HG03175 (cell line): ENCODE data around the gene COL23A1.

Experiments
- ATAC-seq: cut with Tn5 transposase; IDR thresholded peaks from one replicate; pipeline ENCODE4 v1.9.1; 2021; ENCODE audit warnings: mild to moderate bottlenecking, moderate library complexity; ENCODE audit not compliant: unreplicated experiment

The COL23A1 gene

DNA sequence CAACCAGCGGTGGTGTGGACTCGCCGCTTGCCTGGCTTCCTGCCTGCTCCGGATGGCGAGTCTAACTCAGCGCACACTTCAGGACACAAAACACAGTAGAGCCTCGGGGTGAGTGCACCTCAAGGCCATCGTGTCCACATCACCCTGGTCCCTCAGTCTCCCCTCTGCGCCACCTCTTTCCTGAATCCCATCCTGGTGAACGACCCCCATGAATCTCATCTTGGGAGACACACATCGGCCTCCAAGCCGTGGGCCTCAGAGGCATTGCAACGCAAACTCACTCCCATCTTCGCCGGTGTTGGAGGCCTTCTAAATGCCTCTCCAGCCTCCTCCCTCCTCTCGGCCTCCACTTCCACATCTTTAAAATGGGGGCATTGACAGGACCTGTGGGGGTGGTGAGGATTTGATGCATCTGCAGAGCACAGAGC lies 124.3 kb downstream of the COL23A1 start:
- no peak for ATAC-seq

DNA sequence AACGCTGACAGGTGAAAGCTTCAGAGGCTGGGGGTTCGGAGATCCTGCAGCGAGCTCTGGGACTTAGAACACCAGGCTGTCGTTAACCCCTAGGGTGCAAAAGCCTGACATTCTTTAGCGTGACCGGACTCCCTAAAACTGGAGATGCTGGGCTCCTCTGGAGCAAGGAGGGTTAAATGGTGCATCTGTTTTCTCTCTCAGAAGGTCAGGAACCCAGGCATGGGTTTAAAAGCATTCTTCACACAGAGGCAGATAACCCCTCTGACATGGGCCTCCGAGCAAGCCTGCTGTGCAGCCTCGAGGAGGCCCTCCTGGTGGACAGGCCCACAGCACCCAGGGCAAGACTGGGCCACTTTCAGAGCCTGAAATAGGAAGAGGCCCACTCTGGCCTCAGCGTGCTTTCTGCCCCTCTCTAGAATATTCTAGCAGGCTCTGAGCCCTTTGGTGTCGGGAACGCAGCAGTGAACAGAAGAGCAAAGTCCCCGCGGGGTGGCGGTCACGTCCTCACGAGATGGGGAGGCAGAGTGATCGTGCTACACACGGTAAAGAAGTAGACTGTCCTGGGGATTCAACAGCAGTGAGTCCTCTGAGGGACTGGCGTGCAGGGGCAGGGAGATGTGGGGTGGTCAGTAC lies 124.8 kb downstream of the COL23A1 start:
- ATAC-seq, result no peak

DNA sequence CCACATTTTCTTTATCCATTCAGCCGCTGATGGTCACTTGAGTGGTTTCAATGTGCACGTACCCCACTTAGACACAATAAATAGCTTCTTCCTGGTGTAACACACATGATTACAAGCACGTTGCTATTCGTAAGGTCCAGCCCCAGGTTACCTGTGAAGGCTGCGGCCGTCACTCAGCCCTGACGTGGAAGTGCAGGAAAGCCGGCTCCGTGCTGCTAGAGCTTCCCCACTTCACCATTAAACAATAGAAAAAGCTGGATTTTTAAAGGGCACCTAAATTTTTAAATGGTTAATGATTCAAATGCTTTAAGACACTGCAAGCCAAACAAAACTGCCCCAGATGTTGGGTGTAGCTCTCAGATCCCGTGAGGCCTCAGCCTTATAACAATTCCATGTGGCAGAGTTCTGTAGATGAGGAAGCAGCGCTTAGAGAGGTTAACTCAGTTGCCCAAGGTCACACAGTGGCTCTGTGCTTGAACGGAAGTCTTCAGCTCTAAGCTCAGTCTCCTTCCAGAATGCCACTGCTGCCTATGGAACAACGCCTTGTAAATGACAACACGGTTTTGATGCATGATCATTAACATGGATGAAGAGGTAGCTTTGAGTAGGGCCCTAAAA lies 125.7 kb downstream of the COL23A1 start:
- no peak for ATAC-seq

DNA sequence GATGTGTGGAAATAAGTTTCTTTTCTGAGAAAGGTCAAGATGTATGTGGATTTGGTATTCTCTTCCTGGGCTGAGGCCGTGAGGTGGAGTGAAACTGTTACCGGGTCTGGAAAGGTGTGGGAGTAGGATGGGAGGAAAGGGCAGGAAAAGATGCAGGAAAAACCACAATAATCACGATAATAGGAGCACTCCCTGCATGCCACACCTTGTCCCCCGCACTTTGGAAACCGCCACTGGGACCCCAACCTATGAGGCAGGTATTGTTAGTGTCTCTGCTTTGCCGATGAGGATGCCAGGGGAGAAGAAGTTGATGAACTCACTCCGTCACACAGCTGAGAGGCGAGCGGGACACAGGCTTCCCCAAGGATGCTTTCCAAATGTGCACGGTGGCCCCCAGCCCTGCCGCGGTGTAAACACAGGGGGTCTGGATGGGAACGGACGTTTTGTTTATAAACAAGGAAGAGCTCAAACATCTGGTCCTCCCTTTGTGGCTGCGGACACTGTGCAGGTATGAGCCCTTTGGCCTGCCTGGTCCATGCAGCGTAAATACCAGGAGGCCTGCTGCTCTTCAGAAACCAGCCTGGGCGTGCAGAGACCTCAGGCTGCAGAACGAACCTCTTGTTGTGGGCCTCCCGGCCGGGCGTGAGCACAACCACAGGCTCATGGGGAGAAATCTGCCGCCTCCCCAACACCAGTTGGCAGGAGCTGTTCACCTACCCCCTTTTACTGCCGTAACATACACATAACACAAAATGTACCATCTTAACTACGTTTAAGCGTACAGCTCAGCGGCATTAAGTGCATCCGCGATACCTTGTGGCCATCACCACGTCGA lies 126.7 kb downstream of the COL23A1 start:
- ATAC-seq, result no peak

DNA sequence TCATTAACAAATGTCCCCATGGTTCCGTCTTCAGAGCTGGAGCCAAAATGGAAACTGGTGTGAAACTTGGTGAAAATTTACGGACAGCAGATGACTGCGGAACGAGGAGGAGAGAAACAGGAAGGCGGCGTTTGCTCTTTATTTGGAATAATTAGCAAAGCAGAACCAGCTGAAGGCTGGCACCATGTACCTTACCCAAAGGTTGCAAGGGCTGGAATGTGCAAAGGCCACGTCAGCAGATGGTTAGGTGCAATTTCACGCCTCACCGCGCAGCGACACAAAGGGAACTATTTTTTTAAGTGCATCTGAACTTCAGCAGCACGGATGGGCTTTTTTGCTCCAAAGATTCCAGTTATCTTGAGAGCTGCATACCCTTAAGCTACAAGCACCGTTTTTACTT lies 127.4 kb downstream of the COL23A1 start:
- ATAC-seq, result no peak

DNA sequence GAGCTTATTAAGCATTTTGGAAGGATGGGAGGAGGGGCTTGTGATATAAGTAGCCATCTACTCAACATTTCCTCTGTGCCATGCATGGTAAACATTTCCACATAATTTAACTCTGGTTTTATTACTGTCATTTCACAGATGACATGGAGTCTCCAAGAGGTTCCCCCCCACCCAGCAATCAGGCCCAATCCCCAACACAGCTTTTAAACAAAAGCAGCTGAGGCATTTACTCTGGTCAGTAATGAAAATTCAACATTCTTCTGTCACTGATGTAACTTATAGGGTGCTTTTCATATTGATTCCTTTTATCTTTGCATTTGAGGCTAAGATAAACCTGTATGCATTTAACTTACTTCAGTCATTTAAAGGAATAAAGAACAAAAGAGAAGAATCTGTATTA lies 128.1 kb downstream of the COL23A1 start:
- ATAC-seq, result no peak

DNA sequence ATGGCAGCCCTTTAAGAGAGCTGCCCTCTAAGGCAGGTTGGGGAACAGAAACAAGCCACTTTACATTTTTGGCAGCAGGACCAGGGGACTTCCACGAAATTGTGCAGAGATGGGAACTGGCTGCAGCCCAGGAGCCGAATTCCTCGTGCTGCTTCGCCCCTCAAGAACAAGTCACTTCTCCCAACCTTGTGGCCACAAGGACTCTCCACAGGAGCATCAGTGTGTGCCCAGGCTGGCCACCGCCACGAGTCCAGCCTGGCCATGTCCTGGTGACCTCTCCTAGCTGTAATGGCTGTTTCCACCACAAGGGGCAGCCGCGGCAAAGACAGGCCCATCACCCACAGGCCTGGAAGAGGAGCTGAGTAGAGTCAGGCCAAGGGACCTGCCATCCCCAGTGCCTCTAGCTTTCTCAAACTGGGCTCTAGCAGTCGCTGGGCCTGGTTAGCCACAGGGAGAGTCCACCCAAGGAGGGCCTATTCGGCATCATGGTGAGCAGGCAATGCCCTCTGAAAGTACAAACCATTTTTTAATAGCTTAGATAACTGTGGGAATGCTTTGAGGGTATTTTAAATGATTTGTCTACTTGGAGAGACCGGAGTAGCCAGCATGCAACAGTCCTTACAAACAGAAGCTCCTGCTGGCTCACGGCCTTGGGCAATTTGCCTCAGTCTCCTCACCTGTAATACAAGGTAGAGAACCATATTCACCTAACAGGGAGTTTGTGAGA lies 129.0 kb downstream of the COL23A1 start:
- no peak for ATAC-seq

DNA sequence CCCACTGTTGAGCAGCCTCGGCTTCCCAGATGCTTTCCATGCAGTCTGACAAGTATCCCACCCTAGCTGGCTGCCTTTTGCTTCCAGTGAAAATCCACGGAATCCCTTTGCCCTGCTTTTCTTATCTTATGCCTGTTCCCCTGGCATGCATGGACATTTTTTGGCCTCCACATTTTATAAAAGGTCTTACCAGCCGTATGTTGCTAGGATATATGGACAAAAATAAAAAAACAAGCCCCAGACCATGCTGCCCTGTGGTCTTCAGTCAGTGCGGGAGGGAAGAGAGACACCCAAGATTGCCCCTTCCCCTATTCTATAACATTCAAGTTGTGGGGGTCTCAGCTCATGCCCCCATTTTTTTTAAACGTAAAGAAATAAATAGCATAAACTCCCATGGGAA lies 129.6 kb downstream of the COL23A1 start:
- ATAC-seq, result no peak

DNA sequence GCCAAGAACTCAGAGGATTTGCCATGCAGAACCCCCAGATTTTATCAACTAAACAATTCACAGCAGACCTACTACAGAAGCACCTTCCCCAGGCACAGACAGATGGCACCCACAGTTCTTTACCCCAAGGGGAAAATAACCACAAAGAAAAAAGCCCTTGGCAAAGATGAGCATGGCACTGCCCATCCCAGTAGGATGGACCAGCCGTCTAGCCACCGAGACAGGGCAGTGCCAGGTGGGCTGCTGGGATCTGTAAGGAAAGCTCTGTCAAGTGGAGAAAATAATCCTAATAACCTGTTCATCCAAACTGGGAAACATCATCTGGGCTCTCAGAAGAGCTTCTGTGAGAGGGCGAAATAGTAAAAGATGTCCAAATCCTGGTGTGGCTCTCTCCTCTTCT lies 130.0 kb downstream of the COL23A1 start:
- ATAC-seq, result no peak

DNA sequence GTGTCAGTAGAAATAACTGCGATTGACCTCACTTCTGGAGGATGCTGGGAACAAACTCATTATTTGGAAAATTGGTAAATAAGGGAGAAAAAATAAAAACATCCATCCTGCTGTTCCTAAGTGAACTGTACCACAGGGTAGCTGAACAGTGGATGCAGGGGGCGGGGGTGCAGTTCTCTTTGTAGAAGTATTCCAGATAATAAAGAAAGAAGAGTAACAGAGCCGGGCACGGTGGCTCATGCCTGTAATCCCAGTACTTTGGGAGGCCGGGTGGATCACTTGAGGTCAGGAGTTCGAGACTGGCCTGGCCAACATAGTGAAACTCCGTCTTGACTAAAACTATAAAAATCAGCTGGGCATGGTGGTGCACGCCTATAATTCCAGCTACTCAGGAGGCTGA lies 132.1 kb downstream of the COL23A1 start:
- ATAC-seq, result no peak

DNA sequence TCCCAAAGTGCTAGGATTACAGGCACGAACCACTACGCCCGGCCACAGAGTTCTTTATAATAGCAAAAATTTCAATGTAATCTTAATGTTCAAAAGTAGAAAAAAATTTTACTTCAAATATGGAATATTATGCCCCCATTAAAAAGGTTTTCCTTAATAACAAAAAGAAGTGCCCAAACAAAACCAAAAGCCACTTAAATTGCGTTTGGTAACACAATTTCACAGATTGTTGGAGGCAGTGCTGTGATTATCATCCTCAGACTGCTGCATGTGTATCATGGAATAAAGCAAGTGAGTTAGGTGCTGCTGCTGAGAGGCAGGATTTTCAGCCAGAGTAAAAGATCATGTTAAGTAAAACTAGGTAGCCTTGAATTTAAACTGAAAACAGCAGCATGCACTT lies 132.7 kb downstream of the COL23A1 start:
- no peak for ATAC-seq

DNA sequence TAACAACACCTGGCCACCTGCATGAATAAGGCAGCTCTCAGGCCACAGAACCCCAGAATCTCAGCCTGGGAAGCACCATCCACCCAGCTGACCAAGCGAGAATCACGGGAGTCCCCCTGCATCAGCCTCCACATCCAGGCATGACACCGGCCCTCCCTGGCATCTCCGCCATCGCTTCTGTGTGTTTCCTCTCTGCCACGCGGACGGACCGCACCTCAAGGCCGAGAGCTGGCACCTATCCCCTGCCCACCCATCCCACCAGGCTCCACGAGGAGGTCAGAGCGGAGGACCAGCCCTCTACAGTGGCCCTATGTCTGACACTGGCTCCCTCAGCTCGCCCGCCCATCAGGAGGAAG lies 134.7 kb downstream of the COL23A1 start:
- ATAC-seq, result no peak

DNA sequence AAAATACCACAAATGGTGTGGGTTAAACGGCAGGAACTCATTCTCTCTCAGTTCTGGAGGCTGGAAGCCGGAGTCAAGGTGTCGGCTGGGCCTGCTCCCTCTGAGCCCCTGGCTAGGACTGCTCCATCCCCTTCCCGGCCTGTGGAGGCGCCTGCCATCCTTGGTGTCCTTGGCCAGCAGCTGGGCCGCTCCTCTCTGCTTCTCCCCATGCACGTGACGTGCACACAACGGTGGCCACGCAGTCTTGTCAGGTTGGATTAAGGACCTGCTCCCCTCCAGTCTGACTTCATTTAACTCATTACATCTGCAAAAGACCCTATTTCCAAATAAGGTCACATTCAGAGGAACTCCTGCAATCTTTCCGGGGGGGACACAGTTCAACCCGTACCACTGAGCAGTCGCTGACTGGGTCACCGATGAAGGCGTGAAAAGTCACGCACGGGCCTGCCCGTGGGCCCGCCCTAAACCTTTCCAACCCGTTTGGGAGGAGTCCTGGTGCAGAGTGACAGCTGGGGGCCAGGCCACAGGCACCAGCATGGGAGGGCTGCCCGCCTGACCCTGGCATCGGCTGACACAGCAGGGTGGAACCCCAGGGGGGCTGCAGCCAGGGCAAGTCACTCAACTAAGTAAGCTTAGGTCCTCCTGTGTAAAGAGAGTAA lies 135.2 kb downstream of the COL23A1 start:
- ATAC-seq, result no peak

DNA sequence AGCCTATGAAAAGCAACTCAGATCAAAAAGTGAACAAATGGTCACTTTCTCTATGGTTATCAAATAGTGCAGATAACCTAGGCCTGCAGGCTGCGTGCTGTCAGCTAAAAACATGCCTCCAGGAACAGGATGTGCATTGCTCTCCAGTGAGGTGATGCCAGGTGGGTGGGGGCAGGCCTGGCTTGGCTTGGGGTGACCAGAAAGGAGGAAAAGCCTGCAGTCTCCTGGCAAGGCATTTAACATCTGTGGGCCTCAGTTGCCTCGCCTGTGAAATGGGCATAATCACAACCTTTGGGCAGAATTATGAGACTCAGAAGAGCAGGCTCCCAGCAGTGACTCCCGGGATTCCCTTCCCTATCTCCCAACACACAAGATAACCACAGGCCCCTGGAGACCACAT lies 135.9 kb downstream of the COL23A1 start:
- no peak for ATAC-seq

DNA sequence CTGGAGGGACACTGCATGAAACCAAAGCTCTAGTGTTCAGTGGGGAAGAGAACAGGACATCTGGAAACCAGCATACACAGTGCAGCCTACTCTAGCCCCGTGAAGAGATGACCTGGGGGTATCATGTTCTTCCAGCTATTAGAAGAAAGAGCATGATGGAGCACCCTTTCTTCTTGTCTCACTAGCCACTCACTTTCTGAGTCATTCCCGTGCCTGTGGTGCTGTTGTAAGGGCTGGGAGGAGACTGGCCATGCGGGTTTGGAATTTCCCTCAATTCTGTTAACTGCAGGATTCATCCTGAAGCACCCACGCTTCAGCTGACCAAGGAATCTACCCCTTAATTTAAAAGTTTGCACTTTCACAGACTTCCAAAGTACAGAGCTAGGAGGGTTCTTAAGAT lies 137.0 kb downstream of the COL23A1 start:
- no peak for ATAC-seq

DNA sequence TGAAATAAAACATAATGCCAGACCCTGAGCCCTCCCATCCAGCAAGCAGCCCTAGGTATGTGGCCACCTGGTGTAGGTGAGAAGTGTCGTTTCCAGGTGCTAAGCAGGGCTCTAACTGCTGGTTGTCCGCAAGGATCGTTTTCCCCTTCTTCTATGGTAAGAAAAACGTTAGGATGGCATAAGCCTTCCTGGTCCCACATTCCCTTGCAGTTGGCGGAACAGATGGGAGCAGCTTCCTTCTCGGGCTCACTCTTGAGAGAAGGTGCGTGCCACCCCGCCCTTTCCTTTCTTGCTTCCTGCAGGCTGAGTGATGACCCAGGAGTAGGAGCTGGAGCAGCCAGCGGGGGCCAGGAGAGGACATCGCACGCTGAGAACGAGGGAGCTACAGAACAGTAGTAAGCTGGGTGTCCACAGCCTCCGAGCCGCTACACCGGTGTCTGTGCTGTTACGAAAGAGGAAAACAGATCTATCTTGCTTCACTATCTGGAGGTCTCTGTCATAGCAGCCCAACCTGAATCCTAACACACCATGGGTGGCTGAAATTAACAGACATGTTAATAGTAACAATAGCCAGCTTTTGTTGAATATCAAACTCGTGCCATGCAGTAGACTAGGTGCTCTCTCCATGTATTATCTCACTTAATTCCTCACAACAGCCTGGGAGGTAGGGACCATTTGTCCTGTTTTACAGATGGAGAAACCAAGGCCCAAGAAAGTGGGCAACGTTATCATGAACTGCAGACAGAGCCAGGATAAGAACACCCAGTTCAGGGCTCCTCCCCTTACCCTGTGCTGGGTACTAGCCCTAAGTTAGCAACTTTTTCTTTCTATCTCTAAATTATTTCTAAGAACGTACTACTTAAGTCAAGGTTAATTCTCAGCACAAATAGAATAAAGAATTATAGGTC lies 139.8 kb downstream of the COL23A1 start:
- ATAC-seq, result no peak

DNA sequence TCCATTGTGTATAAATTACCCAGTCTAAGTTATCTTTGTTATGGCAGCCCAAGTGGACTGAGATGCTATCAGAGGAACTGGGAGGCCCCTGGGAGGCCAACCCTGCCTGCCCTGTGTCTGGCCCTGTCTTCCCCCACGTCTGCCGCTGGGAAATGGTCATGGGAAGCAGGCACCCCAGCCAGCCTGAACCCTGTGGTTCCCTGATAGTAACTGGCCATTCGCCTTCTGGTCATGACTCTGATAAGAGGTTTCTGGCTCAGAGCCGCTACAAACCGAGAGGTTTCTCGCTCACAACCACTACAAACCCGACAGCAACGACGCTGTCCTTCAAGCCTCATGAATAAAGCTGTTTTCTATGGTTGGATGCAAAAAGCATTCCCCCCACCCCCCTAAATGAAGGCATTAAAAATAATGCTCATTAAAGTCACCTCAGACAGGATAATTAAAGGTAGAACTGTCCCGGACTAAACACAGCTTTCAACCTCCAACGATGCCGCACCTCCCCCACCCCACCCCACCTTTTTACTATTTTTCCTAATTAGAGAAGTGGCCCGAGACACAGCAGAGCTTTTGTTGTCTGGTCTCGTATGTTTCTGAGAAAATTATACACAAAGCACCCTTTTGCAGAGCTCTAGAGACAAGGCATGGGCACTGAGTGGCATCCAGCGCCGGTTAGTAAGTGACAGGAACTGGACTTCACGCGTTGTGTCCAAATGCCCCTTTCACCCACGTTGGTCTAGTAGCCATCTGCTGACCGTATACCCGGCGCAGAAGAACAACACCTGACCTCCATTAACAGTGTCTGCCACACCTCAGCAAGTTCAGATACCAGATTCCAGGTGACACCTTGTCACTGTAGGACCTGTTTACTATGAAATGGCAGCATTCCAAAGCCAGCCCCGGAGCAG lies 140.8 kb downstream of the COL23A1 start:
- no peak for ATAC-seq

DNA sequence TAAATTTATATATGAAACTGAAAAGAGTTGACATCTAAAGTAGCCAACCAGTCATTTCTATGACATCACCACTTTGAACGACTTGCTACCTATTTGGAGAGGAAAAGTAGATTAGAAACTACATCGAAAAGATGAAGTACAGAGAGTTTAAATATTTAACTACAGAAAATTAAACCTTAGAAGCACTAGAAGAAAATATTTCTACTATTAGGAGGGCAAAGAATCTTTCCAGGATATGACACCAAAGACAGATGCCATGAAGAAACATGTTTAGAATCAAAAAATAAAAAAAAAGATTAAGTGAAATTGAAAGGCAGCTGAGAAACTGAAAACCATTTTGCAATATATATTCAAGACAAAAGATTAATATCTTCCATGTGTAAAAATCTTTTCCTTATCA lies 144.7 kb downstream of the COL23A1 start:
- ATAC-seq, result no peak
